ENCODE measurements around the gene HMGN1.

GRCh38 chr21:39334611-39335010 lies 14.3 kb downstream of the HMGN1 start:
- TF ChIP-seq CTCF (conservative IDR thresholded peaks at IDR 0.05; ENCODE audit: low read length), result no peak
- TF ChIP-seq EZH2phosphoT487 (IDR thresholded peaks at IDR 0.05; ENCODE audit: borderline replicate concordance, low read depth, low read length), result no peak

Data from OCI-LY7 (cell line).